Measurements from ENCODE around the gene OSBPL6.

GRCh38 chr2:178284613-178285286 is 90.4 kb downstream of the OSBPL6 start:
- TF ChIP-seq, protein P1, sequence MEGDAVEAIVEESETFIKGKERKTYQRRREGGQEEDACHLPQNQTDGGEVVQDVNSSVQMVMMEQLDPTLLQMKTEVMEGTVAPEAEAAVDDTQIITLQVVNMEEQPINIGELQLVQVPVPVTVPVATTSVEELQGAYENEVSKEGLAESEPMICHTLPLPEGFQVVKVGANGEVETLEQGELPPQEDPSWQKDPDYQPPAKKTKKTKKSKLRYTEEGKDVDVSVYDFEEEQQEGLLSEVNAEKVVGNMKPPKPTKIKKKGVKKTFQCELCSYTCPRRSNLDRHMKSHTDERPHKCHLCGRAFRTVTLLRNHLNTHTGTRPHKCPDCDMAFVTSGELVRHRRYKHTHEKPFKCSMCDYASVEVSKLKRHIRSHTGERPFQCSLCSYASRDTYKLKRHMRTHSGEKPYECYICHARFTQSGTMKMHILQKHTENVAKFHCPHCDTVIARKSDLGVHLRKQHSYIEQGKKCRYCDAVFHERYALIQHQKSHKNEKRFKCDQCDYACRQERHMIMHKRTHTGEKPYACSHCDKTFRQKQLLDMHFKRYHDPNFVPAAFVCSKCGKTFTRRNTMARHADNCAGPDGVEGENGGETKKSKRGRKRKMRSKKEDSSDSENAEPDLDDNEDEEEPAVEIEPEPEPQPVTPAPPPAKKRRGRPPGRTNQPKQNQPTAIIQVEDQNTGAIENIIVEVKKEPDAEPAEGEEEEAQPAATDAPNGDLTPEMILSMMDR (optimal IDR thresholded peaks at IDR 0.05 in 1 of 3, IDR thresholded peaks at IDR 0.05 in 1 of 3, conservative IDR thresholded peaks at IDR 0.05 in 1 of 3; ENCODE audit: extremely low read depth in 1 of 3, insufficient read depth in 2 of 3, low read length in 3 of 3), result no peak
- TF ChIP-seq EZH2 (IDR thresholded peaks at IDR 0.05; ENCODE audit: low read length), result no peak

Measured in keratinocyte (primary cell).